Measurements from ENCODE around the gene FBXO30.

The FBXO30 gene

GRCh38 chr6:145816392-145816791 is 1.8 kb upstream of the FBXO30 start:
- no peak for FAIRE-seq

- FAIRE-seq = no peak
Observed at GRCh38 chr6:145815309-145816274, 997 bp upstream of the FBXO30 start.

- no peak for FAIRE-seq
Observed at GRCh38 chr6:145814035-145814500, 527 bp downstream of the FBXO30 start.

GRCh38 chr6:145813285-145814034 is 1.1 kb downstream of the FBXO30 start:
- FAIRE-seq = no peak

DNA sequence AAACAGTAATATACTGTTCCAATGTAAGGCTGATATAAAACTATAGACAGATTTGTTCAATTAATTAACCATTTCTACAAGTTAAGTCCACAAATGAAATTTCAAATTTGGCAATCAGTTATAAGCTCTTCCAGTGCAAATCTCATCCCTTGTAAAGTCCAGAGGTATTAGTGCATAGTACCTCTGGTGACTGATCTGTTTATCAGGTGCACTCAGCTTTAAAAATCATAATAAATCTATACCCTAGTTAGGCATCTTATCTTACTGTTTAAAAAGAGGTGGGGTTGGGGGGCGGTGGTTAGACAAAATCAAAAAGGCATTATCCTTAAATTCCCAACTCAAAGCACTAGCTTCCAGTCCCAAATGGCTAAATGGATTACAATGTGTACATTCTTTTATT is 2.9 kb downstream of the FBXO30 start:
- no peak for FAIRE-seq

- no peak for FAIRE-seq
Observed at GRCh38 chr6:145809785-145810184, 4.8 kb downstream of the FBXO30 start.

GRCh38 chr6:145809211-145809610 is 5.4 kb downstream of the FBXO30 start:
- no peak for FAIRE-seq

DNA sequence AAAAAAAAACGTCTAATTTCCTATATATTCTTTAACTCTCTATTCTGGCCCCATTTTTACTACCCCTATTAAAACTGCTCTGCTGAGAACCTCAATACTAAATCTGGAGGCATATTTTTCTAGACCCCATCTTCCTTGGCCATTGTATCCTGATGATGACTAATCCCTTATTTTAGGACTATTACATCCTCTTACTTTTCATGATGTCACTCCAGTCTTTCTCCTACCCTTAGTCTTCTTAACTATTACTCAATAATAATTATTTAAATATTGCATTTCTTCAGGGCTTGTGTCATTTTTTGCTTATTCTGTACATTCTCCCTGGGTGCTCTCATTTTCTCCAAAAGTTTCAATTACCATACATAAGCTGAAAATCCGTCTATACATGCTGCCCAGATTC is 6.4 kb downstream of the FBXO30 start:
- no peak for FAIRE-seq

DNA sequence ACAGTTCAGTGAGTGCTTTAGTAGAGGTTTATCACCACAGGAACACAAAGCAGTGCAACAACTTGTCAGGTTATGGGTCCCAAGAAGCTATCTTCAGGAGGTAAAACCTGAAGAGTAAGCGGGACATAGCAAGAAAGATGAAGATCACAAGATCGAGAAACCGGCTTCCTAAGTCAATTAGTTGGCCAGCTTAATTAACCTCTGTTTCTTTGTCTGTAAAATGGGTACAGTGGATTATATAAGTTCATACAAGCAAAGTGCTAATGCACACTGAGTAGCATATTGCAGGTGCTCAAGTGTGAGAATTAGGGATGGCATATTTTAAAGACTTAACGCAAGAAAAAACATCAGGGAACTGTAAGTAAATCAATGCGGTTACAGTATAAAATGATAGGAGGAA is 12.5 kb downstream of the FBXO30 start:
- no peak for FAIRE-seq

DNA sequence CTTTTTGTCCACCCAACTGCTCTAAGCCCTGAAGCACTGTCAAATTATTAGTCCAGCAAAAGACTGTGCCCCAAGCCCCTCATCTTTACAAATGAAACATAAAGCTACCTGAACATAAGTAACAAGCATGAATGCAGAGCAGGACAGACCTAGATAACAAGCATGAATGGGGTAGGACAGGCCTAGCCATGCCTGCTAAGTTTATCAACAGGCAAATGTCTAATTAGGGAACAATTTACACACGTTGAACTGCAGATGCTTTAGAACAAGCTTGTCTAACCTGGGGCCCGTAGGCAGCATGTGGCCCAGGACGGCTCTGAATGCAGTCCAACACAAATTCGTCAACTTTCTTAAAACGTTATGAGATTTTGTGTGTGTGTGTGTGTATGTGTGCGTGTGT is 13.6 kb downstream of the FBXO30 start:
- FAIRE-seq = no peak

- FAIRE-seq = no peak
Observed at GRCh38 chr6:145798530-145798929, 16.1 kb downstream of the FBXO30 start.

- FAIRE-seq = no peak
Observed at GRCh38 chr6:145789443-145789842, 25.2 kb downstream of the FBXO30 start.

- no peak for FAIRE-seq
Observed at GRCh38 chr6:145787688-145788087, 26.9 kb downstream of the FBXO30 start.

DNA sequence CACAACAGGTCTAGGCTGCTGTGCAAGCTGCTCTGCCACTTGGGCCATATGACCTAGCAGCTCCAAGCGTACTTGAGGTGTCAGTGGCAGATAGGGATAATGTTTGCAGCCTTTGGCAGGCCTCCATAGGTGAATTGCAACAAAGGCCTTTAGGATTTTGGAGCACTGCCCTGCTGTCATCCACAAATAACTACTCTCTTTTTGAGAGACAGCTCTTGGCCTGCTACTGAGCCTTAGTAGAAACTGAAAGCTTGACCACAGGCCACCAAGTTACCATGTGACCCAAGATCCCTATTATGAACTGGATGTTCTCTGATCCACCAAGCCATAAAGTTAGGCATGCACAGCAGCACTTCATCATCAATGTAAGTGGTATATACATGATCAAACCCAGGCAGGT is 29.9 kb downstream of the FBXO30 start:
- no peak for FAIRE-seq

DNA sequence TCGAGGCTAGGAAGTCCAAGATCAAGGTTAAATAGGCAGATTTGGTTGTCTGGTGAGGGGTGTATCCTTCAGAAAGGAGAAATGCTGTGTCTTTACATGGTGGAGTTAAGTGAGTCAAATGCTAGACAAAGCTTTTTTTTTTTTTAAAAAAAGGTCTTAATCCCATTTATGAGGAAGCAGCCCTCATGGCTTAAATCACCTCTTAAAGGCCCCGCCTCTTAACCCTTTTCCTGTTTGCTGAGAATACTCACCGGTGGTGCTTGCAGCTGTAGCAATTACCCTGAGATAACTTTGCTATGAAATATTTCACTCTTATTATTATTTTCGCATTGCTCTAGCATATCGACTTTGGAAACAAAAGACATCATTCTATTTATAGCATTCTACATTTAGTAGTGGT is 30.8 kb downstream of the FBXO30 start:
- no peak for FAIRE-seq

GRCh38 chr6:145772846-145773245 is 41.7 kb downstream of the FBXO30 start:
- FAIRE-seq = no peak

GRCh38 chr6:145765449-145765848 is 49.1 kb downstream of the FBXO30 start:
- FAIRE-seq = no peak

GRCh38 chr6:145763742-145764141 is 50.9 kb downstream of the FBXO30 start:
- no peak for FAIRE-seq

DNA sequence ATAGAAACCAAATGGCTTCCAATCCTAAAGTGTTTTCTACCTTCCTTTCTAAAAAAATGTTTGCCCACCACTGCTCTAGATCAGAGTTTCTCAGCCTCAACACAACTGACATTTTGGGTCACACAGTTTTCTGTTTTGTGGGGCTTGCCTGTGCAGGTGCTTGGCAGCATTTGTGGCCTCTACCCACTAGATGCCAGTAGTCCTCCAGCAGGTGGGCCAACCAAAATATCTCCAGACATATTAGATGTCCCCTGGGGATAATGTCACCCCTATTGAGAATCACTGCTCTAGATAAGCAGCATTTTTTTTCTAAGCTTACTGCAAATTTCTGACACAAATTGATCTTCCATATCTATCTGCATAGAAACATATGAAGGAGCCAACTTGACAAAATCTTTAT is 53.0 kb downstream of the FBXO30 start:
- FAIRE-seq = no peak

DNA sequence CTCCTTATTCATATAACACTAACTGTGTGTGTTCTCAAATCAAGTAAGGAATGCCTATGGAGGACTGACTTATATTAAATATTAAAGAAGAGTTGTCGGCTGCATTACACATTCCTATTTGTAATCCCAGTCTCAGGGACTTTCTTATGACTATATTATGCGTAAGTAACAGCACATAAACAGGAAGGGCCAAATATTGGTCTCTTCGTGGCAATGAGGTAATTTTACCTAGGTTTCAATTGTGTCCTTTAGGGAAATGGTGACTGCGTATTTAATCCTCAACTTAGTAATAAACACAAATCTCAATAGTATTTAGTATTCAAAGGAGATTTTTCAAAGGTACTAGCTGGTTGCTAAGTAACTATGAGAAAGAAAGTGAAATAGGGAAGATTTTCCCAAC is 56.5 kb downstream of the FBXO30 start:
- FAIRE-seq = no peak

GRCh38 chr6:145756170-145756662 is 58.4 kb downstream of the FBXO30 start:
- no peak for FAIRE-seq

GRCh38 chr6:145755682-145756081 is 58.9 kb downstream of the FBXO30 start:
- FAIRE-seq = no peak

DNA sequence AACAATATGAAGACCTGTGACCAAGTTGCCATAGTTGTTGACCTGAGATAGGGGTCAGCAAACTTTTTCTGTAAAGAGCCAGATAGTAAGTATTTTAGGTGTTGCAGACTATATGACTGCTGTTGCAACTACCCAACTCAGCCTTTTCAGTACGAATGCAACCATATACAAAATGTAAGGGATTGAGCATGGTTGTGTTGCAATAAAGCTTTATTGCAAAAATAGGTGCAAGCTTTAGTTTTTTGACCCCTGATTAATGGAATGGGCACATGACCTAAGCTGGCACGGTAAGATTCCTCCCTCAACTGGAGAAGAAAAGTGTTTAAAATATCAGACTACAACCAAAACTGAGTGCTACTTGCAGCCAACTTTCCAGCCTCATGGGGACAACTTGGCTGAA is 62.0 kb downstream of the FBXO30 start:
- FAIRE-seq = no peak

GRCh38 chr6:145749632-145750031 is 65.0 kb downstream of the FBXO30 start:
- FAIRE-seq = no peak
